ENCODE measurements around the gene PINLYP. TPM values are rescaled to one million over a fixed set of nuclear protein-coding genes. Genes with fewer than 3 reads are reported as not detected.
A peak's percentile ranks its signal among the peaks of the same experiment; 100 is the strongest.

Gene PINLYP
- total and polyA plus RNA-seq, 2 experiments from 2014 or later = 7.8 to 11.1 TPM

GRCh38 chr19:43578787-43579186 is 3.2 kb downstream of the PINLYP start (continued):
- no peak for TF ChIP-seq ETS1 (IDR thresholded peaks at IDR 0.05)
- TF ChIP-seq ZNF114 (CRISPR knock-in tag; IDR thresholded peaks at IDR 0.05) = no peak
- no peak for TF ChIP-seq CTCF (conservative IDR thresholded peaks at IDR 0.05; ENCODE audit: low read depth in 2 of 2)
- TF ChIP-seq JUNB (IDR thresholded peaks at IDR 0.05; ENCODE audit: unreplicated experiment) = no peak

GRCh38 chr19:43581467-43581866 is 5.9 kb downstream of the PINLYP start:
- no peak overlapping the region for H3K27ac ChIP-seq (ENCODE audit: low read depth)
- TF ChIP-seq ZNF114 (CRISPR knock-in tag; IDR thresholded peaks at IDR 0.05) (no peak), JUNB (IDR thresholded peaks at IDR 0.05; ENCODE audit: unreplicated experiment) (no peak), ZNF331 (CRISPR knock-in tag; IDR thresholded peaks at IDR 0.05; ENCODE audit: low read depth) (no peak), REST (IDR thresholded peaks at IDR 0.05; ENCODE audit: unreplicated experiment) (no peak), ETS1 (IDR thresholded peaks at IDR 0.05) (no peak), STAT1 (IDR thresholded peaks at IDR 0.05; ENCODE audit: unreplicated experiment) (no peak), EZH2phosphoT487 (IDR thresholded peaks at IDR 0.05; ENCODE audit: unreplicated experiment) (no peak), POLR2AphosphoS5 (IDR thresholded peaks at IDR 0.05; ENCODE audit: low read depth) (no peak), ZNF462 (CRISPR knock-in tag; IDR thresholded peaks at IDR 0.05) (no peak)

More at GRCh38 chr19:43581467-43581866, 5.9 kb downstream of the PINLYP start:
- Mint-ChIP-seq H3K4me1 (peaks cover 24% of the 10 kb centered on the region), H3K27me3 (ENCODE audit: insufficient read depth, low read depth, poor library complexity) (peaks cover 3% of the 10 kb centered on the region), H3K9me3 (no peaks in the 10 kb centered on the region; the same call in 2 of the 3 replicates), H3K27ac (no peak overlapping the region), H3K36me3 (ENCODE audit: low read depth) (peaks cover 11% of the 10 kb centered on the region), H3K4me3 (peak overlapping the region; percentile 92)
- Histone ChIP-seq H3K27me3 (ENCODE audit: insufficient read depth) (no peaks in the 10 kb centered on the region), H4K20me1 (replicated peaks; ENCODE audit: insufficient read depth) (no peaks in the 10 kb centered on the region; the same call in 1 of the 2 replicates), H3F3A (replicated peaks; ENCODE audit: low read depth) (no peaks in the 10 kb centered on the region), H3K79me2 (replicated peaks; ENCODE audit: insufficient read depth) (peaks cover 4% of the 10 kb centered on the region; the same call in 1 of the 2 replicates), H3K4me3 (peak overlapping the region; percentile 64; the same call in 1 of the 2 replicates), H3K4me2 (peak overlapping the region; percentile 78), H3K36me3 (ENCODE audit: insufficient read depth) (no peaks in the 10 kb centered on the region; the same call in 1 of the 2 replicates), H3K4me1 (ENCODE audit: insufficient read depth) (peaks cover 6% of the 10 kb centered on the region), H2AFZ (peak overlapping the region; percentile 66; the same call in 1 of the 2 replicates), H3K9me2 (ENCODE audit: insufficient read depth) (no peaks in the 10 kb centered on the region)
- no peak for ATAC-seq
- DNase-seq (ENCODE audit: low spot score) = no peak

All from GM23338 (cell line).